ENCODE results near the gene MRPS9.

Gene MRPS9

GRCh38 chr2:105125428-105125827, 87.6 kb downstream of the MRPS9 start:
- peak; percentile 29 for DNase-seq (ENCODE audit: low spot score)

DNA sequence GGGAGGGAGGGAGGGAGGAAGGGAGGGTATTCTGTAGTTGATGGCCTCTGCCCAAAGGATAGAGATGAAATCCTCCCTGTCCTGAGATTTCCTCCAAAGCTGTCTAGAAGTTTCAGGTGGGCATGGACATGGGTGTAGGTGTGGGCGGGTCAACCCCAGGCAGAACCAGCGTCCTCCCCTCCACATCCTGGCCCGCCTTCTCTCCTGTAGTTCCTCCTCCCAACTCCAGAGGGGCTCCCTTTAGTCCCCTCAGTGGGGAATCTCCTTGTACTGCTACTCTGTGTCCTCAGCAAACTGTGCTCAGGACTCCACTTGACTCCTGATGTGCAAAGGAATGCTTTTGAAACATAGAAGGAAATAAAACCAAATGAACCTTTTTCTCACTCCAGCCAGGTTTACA, 88.1 kb downstream of the MRPS9 start:
- no peak for DNase-seq (ENCODE audit: low spot score)

DNA sequence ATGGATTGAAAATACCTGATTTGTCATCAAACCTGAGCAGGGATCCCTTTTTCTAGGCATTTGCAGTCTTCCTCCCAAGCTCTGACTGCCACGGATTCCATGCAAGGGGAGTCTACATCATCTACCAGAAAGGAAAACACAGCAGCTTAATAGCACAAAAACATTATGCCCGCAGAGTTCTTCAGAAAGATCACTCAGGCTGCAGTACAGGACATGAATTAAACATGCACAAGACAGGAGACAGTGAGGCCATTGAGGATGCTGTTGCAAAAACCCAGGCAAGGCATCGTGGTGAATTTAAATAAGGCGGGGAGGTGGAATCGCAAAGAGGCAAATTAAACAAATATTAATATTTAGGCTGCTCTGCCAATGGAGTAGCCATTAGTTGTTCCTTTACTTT, 88.5 kb downstream of the MRPS9 start:
- no peak for DNase-seq (ENCODE audit: low spot score)

GRCh38 chr2:105127289-105127915, 89.5 kb downstream of the MRPS9 start:
- DNase-seq (ENCODE audit: low spot score) = no peak

DNA sequence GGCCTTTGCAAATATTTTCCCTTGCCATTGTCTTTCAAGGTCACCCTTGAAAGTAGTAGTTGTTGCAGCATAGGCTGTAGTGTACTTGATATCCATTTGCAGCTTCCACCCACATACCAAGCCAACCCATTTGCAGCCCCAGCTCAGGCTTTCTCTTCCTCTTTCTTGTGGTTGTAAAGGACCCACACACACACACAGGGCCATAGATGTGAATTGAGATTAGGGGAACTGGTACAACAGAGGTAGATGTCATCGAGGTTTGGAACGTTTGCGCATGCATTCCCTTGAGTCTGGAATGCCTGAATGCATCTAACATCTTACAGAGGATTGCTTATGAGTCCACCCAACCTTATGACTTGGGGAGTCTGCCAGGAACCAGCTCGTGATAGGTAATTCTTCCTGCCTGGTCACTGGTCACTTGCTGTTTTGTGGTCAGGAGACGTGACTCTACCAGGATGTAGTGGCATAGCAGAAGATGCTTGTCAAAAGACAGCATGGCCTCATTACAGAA, 91.9 kb downstream of the MRPS9 start:
- DNase-seq (ENCODE audit: low spot score) = peak; percentile 10

- DNase-seq (ENCODE audit: low spot score) = no peak
Measured at GRCh38 chr2:105130546-105130945, 92.7 kb downstream of the MRPS9 start.

DNA sequence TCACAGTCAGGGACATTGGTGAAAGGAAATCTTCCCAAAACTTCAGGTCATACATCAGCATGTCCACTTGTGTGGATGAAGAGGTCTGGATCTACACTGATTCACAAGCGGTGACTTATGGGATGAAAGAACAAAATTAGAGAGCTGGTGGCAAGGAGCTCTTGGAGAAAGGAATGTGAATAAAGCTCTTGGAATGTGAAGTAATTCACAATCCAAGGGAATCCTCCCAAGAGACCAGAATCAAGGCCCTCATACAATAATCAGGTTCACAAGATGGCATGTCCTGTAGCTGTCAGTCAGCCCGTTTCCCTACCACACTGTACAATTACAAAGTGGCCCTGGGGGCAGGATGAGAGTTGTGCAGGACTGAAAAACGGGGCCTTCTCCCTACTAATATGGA, 96.2 kb downstream of the MRPS9 start:
- DNase-seq (ENCODE audit: low spot score) = no peak

DNA sequence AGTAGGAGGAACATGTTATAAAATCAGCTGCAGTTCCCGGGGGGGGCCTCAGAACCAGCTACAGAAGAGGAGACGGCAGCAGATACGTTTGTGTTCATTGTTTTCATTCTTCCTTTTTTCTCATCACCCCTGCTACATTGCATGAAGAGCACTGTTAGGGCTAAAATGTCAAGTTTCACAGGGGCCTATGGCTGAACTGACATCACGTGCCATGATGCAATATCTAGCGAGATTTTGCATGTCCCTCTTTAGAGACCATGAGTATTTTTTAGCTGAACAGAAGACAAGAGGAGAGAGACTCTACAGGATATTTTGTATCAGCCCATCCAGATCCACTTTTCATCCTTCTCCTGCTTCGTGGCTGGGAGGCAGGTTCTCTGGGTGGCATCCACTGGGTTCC, 97.6 kb downstream of the MRPS9 start:
- no peak for DNase-seq (ENCODE audit: low spot score)

- no peak for DNase-seq (ENCODE audit: low spot score)
Measured at GRCh38 chr2:105136394-105136793, 98.5 kb downstream of the MRPS9 start.

DNA sequence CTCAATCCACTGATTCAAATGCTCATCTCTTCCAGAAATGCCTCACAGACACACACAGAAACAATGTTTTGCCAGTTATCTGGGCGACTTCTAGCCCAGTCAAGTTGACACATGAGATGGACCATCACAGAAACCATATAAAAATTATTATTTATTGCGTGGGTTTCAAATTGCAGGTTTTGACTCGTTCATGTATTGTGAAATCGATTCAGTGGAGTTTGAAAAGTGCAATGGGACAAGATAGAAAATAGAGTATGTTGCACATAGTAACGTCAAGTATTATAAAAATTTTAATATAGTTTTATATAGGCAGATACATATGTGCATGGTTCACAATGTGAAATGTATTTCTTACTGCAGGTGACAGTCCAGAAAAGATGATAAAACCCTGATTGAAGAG, 100.8 kb downstream of the MRPS9 start:
- DNase-seq (ENCODE audit: low spot score) = no peak

GRCh38 chr2:105139556-105140239, 101.8 kb downstream of the MRPS9 start:
- no peak for DNase-seq (ENCODE audit: low spot score)

DNA sequence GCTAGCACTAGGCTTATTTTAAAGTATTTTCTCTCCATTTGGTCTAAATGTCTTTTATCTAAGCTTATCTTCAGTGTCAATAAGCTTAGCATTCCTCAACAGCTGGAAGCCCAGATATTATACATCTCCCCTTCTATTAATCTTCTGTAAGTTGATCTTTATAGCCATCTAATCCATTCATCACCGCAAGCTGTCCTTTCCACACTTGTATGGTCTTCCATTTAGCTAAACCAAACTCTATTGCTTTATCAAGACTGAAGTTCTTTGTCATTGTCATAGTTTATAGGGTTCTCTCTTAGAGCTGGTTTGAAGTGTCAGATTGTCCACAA, 102.3 kb downstream of the MRPS9 start:
- no peak for DNase-seq (ENCODE audit: low spot score)

DNA sequence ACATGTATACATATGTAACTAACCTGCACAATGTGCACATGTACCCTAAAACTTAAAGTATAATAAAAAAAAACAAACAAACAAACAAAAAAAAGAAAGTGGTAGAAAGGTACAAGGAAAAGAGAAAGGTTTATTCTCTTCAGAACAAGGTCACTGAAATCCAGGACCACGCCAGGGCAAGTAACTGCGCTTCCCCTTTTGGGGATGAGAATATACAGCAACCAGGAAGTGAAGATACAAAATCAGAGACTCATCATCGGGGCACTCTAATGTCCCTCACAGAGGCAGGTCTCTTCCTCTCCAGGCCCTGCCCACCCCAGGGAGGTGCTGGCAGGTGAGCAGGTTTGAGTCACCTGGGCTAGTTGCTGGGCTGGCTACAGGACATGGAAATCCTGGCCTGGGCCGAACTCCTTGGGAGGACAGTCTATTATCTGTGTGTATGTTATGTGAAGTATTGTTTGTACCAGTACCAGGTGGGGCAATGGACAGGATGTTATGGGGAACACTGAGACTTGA, 103.3 kb downstream of the MRPS9 start:
- no peak for DNase-seq (ENCODE audit: low spot score)

GRCh38 chr2:105142239-105142638, 104.4 kb downstream of the MRPS9 start:
- no peak for DNase-seq (ENCODE audit: low spot score)

DNA sequence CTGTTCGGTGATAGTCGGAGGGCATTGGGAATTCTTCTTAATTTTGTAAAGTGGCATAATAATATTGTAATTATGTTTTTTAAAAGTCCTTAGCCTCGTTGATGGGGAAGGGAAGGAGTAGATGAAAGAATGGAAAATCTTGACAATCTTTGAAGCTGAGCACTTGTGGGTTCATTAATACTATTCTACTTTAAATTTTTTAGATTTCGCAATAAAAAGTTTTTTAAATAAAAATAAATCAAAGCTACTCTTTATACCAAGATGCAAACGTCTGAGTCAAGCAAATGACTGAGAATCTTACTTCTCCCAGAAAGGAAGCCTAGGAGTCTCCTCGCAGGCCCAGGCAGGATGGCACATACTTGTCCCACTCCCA, 105.2 kb downstream of the MRPS9 start:
- DNase-seq (ENCODE audit: low spot score) = no peak

DNA sequence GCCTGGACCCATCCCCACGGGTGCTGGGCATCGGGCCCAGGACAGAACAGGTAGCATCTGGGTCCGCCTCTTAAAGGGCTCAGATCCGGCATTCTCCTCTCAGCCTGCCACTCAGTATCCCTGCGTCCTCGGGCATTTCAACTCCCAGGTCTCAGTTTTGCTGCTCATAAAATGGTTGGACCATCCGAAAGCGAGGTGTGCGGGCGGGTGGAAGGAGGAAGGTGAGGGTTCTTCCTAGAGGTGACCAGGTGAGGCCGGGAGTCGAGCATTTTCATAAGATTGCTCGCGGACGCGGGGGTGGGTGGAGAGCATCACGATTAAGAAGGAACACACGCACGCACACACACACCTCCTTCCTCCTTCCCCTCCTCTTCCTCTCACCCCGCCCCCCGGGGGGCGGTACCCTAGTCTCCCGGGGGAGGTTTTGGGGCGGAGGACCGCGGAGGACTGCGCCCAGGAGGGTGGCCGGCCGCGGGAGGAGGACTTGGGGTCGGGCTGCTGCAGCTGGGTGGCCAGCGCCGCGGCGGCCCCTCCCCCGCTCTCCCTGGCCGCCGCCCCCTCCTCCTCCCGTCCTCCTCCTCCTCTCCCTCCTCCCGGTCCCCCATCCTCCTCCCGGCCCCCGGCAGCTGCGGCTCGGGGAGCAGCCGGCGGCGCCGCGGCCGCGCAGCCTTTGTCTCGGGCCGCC, 105.7 kb downstream of the MRPS9 start:
- no peak for DNase-seq (ENCODE audit: low spot score)

- no peak for DNase-seq (ENCODE audit: low spot score)
Measured at GRCh38 chr2:105144152-105144940, 106.5 kb downstream of the MRPS9 start.

GRCh38 chr2:105144941-105145300, 107.1 kb downstream of the MRPS9 start:
- DNase-seq (ENCODE audit: low spot score) = no peak

- no peak for DNase-seq (ENCODE audit: low spot score)
Measured at GRCh38 chr2:105149272-105149671, 111.4 kb downstream of the MRPS9 start.
